Hepatocyte (in vitro differentiated cells): ENCODE data around the gene FUCA2.

ENCODE experiments used
- CTCF ChIP-seq: fragments of 200-600 bp; sonication (generic); IDR thresholded peaks from 2 replicates; pipeline ENCODE4 v1.5.1; 2016; ENCODE audit warnings: antibody characterized with exemption, mild to moderate bottlenecking; ENCODE audit not compliant: poor library complexity
- EZH2phosphoT487 ChIP-seq: fragments of 200-600 bp; sonication (generic); IDR thresholded peaks from one replicate; pipeline ENCODE4 v1.6.1; 2018; ENCODE audit warnings: antibody characterized with exemption, mild to moderate bottlenecking, low read depth, moderate library complexity; ENCODE audit not compliant: unreplicated experiment, severe bottlenecking

GRCh38 chr6:143531720-143532499, 20.4 kb upstream of the FUCA2 start:
- no peak for TF ChIP-seq CTCF
- TF ChIP-seq EZH2phosphoT487: no peak
